ENCODE data around the gene MRAS. TPM values are rescaled to one million over a fixed set of nuclear protein-coding genes. Genes with fewer than 3 reads are reported as not detected.

MRAS gene
- polyA plus RNA-seq, 3 donors = 6.2 to 13.2 (median 8.3) TPM

GRCh38 chr3:138443091-138443490 lies 94.7 kb downstream of the MRAS start:
- H4K20me1 ChIP-seq (ENCODE audit: insufficient read depth, low read length) = no peaks in the 10 kb centered on the region
- DNase-seq = no peak
- no peak for TF ChIP-seq CTCF (IDR thresholded peaks at IDR 0.05)
- WGBS (ENCODE audit: insufficient coverage) = 100% methylated on average over 2 of the region's 2 CpGs
- no peaks in the 10 kb centered on the region for H3K4me1 ChIP-seq (ENCODE audit: control insufficient read depth in 1 of 2, insufficient read depth in 2 of 2, low read length in 2 of 2)
- H3K4me3 ChIP-seq (replicated peaks in 1 of 3; ENCODE audit: low read depth in 2 of 3, low read length in 3 of 3) = no peak overlapping the region
- intact Hi-C loops (cut with micrococcal nuclease) = no loop called here
- no peak overlapping the region for H3K27ac ChIP-seq (ENCODE audit: low read depth in 1 of 2, low read length in 2 of 2)
- peaks cover 1 to 3% (median 2%) of the 10 kb centered on the region in 3 donors for H3K27me3 Mint-ChIP-seq (ENCODE audit: low read depth in 3 of 3)
- H3K27me3 ChIP-seq (ENCODE audit: control insufficient read depth in 2 of 2, insufficient read depth in 2 of 2, low read length in 2 of 2) = no peaks in the 10 kb centered on the region
- H3K27ac Mint-ChIP-seq = peak overlapping the region in 1 of 7 donors; percentile 61
- H3K4me2 ChIP-seq (replicated peaks; ENCODE audit: extremely low read depth, low read length, poor library complexity, severe bottlenecking) = no peak overlapping the region
- no peaks in the 10 kb centered on the region for H3K4me1 Mint-ChIP-seq
- no peaks in the 10 kb centered on the region for H3K79me2 ChIP-seq (ENCODE audit: insufficient read depth, low read length)
- H3K36me3 Mint-ChIP-seq = no peaks in the 10 kb centered on the region
- H3K9me3 Mint-ChIP-seq = peaks cover 0 to 2% (median 0%) of the 10 kb centered on the region in 7 donors
- H3K36me3 ChIP-seq (replicated peaks in 1 of 2; ENCODE audit: control insufficient read depth in 1 of 2, insufficient read depth in 2 of 2, low read length in 2 of 2) = no peaks in the 10 kb centered on the region
- H3K9ac ChIP-seq (ENCODE audit: insufficient read depth, low read length, poor library complexity, severe bottlenecking) = no peak overlapping the region
- no peaks in the 10 kb centered on the region for H3K9me3 ChIP-seq (replicated peaks in 1 of 2; ENCODE audit: control insufficient read depth in 1 of 2, insufficient read depth in 1 of 2, low read length in 2 of 2)
- H2AFZ ChIP-seq (ENCODE audit: insufficient read depth, low read depth, low read length, poor library complexity, severe bottlenecking) = no peak overlapping the region
- no peak overlapping the region for H3K4me3 Mint-ChIP-seq

- H3K36me3 Mint-ChIP-seq = no peaks in the 10 kb centered on the region
- Histone ChIP-seq H3K9ac (ENCODE audit: insufficient read depth, low read length, poor library complexity, severe bottlenecking) (no peak overlapping the region), H3K4me3 (replicated peaks in 1 of 3; ENCODE audit: low read depth in 2 of 3, low read length in 3 of 3) (no peak overlapping the region), H3K79me2 (ENCODE audit: insufficient read depth, low read length) (no peaks in the 10 kb centered on the region), H3K9me3 (replicated peaks in 1 of 2; ENCODE audit: control insufficient read depth in 1 of 2, insufficient read depth in 1 of 2, low read length in 2 of 2) (no peaks in the 10 kb centered on the region), H2AFZ (ENCODE audit: insufficient read depth, low read depth, low read length, poor library complexity, severe bottlenecking) (no peak overlapping the region), H3K4me1 (ENCODE audit: control insufficient read depth in 1 of 2, insufficient read depth in 2 of 2, low read length in 2 of 2) (no peaks in the 10 kb centered on the region), H4K20me1 (ENCODE audit: insufficient read depth, low read length) (no peaks in the 10 kb centered on the region), H3K36me3 (replicated peaks in 1 of 2; ENCODE audit: control insufficient read depth in 1 of 2, insufficient read depth in 2 of 2, low read length in 2 of 2) (no peaks in the 10 kb centered on the region), H3K27ac (ENCODE audit: low read depth in 1 of 2, low read length in 2 of 2) (no peak overlapping the region), H3K27me3 (ENCODE audit: control insufficient read depth in 2 of 2, insufficient read depth in 2 of 2, low read length in 2 of 2) (no peaks in the 10 kb centered on the region), H3K4me2 (replicated peaks; ENCODE audit: extremely low read depth, low read length, poor library complexity, severe bottlenecking) (no peak overlapping the region)
- 95% methylated on average over 4 of the region's 14 CpGs for WGBS (ENCODE audit: insufficient coverage)
- H3K9me3 Mint-ChIP-seq = peaks cover 0 to 2% (median 0%) of the 10 kb centered on the region in 7 donors
- TF ChIP-seq CTCF (IDR thresholded peaks at IDR 0.05) = no peak
- H3K27ac Mint-ChIP-seq = no peak overlapping the region
- H3K4me1 Mint-ChIP-seq = no peaks in the 10 kb centered on the region
- no peak for DNase-seq
- no peak overlapping the region for H3K4me3 Mint-ChIP-seq
- peaks cover 0 to 5% (median 2%) of the 10 kb centered on the region in 3 donors for H3K27me3 Mint-ChIP-seq (ENCODE audit: low read depth in 3 of 3)
- intact Hi-C loops (cut with micrococcal nuclease) = no loop called here
Observed at GRCh38 chr3:138443521-138444503, 95.4 kb downstream of the MRAS start.

Data from CD14-positive monocyte (primary cell).